HUDEP-2 (cell line): Measurements from ENCODE around the gene NAB1.

ENCODE experiments used
- DNase-seq, 76 experiments: peaks; one replicate each; lab custom pipeline; 2025; ENCODE audit not compliant: unreplicated experiment in 76 of 76; lab: John Stamatoyannopoulos, UW

NAB1 gene

GRCh38 chr2:190708650-190709049 is 59.8 kb downstream of the NAB1 start:
- peak in 1 of 76 experiments; percentile 17 for DNase-seq

GRCh38 chr2:190711069-190711468 is 62.2 kb downstream of the NAB1 start:
- DNase-seq, result no peak

GRCh38 chr2:190713471-190713870 is 64.6 kb downstream of the NAB1 start:
- no peak for DNase-seq

- DNase-seq, result no peak
Observed at GRCh38 chr2:190714958-190715357, 66.1 kb downstream of the NAB1 start.

- DNase-seq, result no peak
Observed at GRCh38 chr2:190716176-190716807, 67.4 kb downstream of the NAB1 start.

- DNase-seq, result no peak
Observed at GRCh38 chr2:190717306-190717705, 68.4 kb downstream of the NAB1 start.

GRCh38 chr2:190717764-190718651 is 69.1 kb downstream of the NAB1 start:
- no peak for DNase-seq

- DNase-seq, result no peak
Observed at GRCh38 chr2:190718652-190719526, 70.0 kb downstream of the NAB1 start.

- no peak for DNase-seq
Observed at GRCh38 chr2:190720276-190720675, 71.4 kb downstream of the NAB1 start.

GRCh38 chr2:190720691-190721090 is 71.8 kb downstream of the NAB1 start:
- DNase-seq, result no peak

- no peak for DNase-seq
Observed at GRCh38 chr2:190722061-190722759, 73.3 kb downstream of the NAB1 start.

GRCh38 chr2:190722835-190723234 is 74.0 kb downstream of the NAB1 start:
- DNase-seq, result no peak

GRCh38 chr2:190723397-190724090 is 74.7 kb downstream of the NAB1 start:
- no peak for DNase-seq

- no peak for DNase-seq
Observed at GRCh38 chr2:190726255-190726654, 77.4 kb downstream of the NAB1 start.

- DNase-seq, result no peak
Observed at GRCh38 chr2:190736355-190736754, 87.5 kb downstream of the NAB1 start.

GRCh38 chr2:190740449-190740848 is 91.6 kb downstream of the NAB1 start:
- no peak for DNase-seq
